ENCODE results near the gene SYCP2L.

SYCP2L gene

DNA sequence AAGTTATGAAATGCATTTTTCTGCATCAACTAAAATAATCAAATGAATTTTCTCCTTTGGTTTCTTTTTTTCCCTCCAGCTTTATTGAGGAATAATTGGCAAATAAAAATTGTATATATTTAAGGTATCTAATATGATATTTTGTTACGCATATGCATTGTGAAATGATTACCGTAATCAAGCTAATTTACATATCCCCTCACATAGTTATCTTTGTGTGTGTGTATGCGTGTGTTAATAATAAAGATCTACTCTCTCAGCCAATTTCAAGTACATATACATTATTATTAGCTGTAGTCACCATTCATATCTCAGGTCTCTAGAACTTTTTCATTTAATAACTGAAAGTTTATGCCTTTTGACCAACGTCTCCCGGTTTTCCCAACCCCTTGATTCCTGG lies 61.1 kb downstream of the SYCP2L start:
- Histone ChIP-seq H3K79me2 (ENCODE audit: control insufficient read depth, insufficient read depth, low read length) (no peaks in the 10 kb centered on the region), H3K4me1 (ENCODE audit: control insufficient read depth, low read depth, low read length) (no peaks in the 10 kb centered on the region), H3K4ac (ENCODE audit: low read depth, low read length) (no peak overlapping the region), H3K36me3 (ENCODE audit: control insufficient read depth, insufficient read depth, low read length) (no peaks in the 10 kb centered on the region), H2BK15ac (replicated peaks; ENCODE audit: low read depth) (no peak overlapping the region), H3K18ac (ENCODE audit: low read length) (no peak overlapping the region), H3K27me3 (ENCODE audit: insufficient read depth, low read length, poor library complexity) (no peaks in the 10 kb centered on the region), H3K9ac (ENCODE audit: low read length) (no peak overlapping the region), H3K4me2 (ENCODE audit: low read length) (no peak overlapping the region), H4K8ac (ENCODE audit: low read depth, low read length) (no peak overlapping the region), H2BK120ac (ENCODE audit: low read depth, low read length) (no peak overlapping the region), H3K27ac (ENCODE audit: low read depth, low read length) (no peak overlapping the region), H2BK5ac (ENCODE audit: low read length) (no peak overlapping the region), H2AK5ac (ENCODE audit: low read length) (no peak overlapping the region), H3K79me1 (ENCODE audit: low read length) (no peaks in the 10 kb centered on the region), H3K4me3 (ENCODE audit: low read length) (no peak overlapping the region), H3K56ac (ENCODE audit: low read length) (no peak overlapping the region), H4K5ac (ENCODE audit: low read length) (no peak overlapping the region), H3K23ac (ENCODE audit: low read length) (no peak overlapping the region)
- no CpG with 5 or more reads among the region's 5 CpGs for WGBS (ENCODE audit: extremely low coverage, insufficient coverage, low lambda C conversion rate)
- DNase-seq = no peak

DNA sequence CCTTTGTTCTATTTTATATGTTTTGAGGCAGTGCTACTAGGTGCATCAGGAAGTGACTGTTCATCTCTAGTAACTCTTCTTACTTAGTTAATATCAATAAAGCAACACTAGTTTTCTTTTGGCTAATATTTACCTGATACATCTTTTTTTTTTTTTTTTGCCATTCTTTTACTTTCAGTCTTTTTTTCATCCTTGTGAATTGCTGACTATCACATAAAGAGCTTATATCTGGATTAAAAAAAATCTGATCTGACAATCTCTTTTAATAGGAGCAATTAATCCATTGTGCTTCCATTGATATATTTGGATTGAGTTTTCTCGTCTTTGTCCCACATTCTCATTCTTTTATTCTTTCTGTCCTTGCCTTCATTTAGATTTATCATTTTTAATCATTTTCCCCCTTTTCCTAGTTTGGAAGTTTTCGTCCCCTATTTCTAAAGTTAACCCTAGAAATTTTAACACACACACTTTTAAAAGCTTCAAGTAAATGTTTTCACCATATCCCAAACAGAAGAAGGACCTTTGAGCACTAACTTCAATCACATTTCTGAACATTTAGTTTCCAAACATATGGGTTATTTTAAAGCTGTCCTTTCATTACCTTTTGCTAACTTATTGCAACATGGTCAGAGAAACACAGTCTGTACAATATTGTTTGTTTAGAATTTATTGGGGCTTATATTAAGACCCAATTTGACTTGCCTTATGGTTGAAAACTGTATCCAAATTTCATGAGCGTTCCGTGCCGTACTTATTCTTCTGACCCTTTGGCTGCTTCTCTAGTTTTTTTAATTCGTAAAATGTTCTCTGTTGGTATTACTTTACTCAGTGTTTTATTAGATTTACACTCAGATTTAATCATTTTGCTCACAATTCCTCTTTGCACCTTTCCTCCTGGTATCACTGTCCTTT lies 63.0 kb downstream of the SYCP2L start:
- Histone ChIP-seq H2AK5ac (ENCODE audit: low read length) (no peak overlapping the region), H3K9ac (ENCODE audit: low read length) (no peak overlapping the region), H3K79me1 (ENCODE audit: low read length) (no peaks in the 10 kb centered on the region), H3K79me2 (ENCODE audit: control insufficient read depth, insufficient read depth, low read length) (no peaks in the 10 kb centered on the region), H3K27me3 (ENCODE audit: insufficient read depth, low read length, poor library complexity) (no peaks in the 10 kb centered on the region), H4K5ac (ENCODE audit: low read length) (no peak overlapping the region), H3K23ac (ENCODE audit: low read length) (no peak overlapping the region), H3K56ac (ENCODE audit: low read length) (no peak overlapping the region), H3K27ac (ENCODE audit: low read depth, low read length) (no peak overlapping the region), H3K4ac (ENCODE audit: low read depth, low read length) (no peak overlapping the region), H2BK15ac (replicated peaks; ENCODE audit: low read depth) (no peak overlapping the region), H2BK120ac (ENCODE audit: low read depth, low read length) (no peak overlapping the region), H4K8ac (ENCODE audit: low read depth, low read length) (no peak overlapping the region), H2BK5ac (ENCODE audit: low read length) (no peak overlapping the region), H3K18ac (ENCODE audit: low read length) (no peak overlapping the region), H3K4me2 (ENCODE audit: low read length) (no peak overlapping the region), H3K4me3 (ENCODE audit: low read length) (no peak overlapping the region), H3K4me1 (ENCODE audit: control insufficient read depth, low read depth, low read length) (no peaks in the 10 kb centered on the region), H3K36me3 (ENCODE audit: control insufficient read depth, insufficient read depth, low read length) (no peaks in the 10 kb centered on the region)
- DNase-seq = no peak
- no CpG with 5 or more reads among the region's 6 CpGs for WGBS (ENCODE audit: extremely low coverage, insufficient coverage, low lambda C conversion rate)

DNA sequence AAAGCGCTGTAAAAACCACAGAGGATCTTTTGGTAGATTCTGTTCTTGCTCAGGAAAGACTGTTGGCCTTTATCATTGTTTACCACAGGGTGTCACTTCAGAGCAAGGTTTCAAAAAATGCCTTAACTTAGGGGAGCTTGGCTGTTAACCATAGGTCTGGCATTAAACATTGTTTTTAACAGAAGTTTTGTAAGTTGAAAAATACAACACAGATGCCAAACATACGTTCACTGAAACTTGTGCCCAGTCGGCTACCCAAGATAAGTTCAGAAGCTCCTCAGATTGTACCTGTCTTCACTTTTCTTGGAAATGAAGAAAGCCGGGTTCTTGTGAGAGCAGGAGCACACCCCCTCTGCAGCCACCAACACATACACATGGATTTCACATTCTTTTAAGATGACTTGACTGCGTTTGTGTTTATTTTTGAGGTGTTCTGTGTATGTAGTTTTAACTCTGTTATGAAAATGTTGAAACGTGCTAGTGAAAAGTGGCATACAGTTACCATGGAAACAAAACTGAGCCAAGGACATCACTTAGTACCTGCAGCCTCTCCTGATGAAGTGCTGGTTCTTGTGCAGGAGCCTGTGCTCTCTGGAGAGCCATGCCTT lies 64.9 kb downstream of the SYCP2L start:
- H3K36me3 ChIP-seq (ENCODE audit: control insufficient read depth, insufficient read depth, low read length) = no peaks in the 10 kb centered on the region
- no peak overlapping the region for H3K56ac ChIP-seq (ENCODE audit: low read length)
- no peak overlapping the region for H3K27ac ChIP-seq (ENCODE audit: low read depth, low read length)
- WGBS (ENCODE audit: extremely low coverage, insufficient coverage, low lambda C conversion rate) = no CpG with 5 or more reads among the region's 6 CpGs
- no peak overlapping the region for H4K5ac ChIP-seq (ENCODE audit: low read length)
- H3K4me3 ChIP-seq (ENCODE audit: low read length) = no peak overlapping the region
- no peak overlapping the region for H2BK5ac ChIP-seq (ENCODE audit: low read length)
- H2BK15ac ChIP-seq (replicated peaks; ENCODE audit: low read depth) = no peak overlapping the region
- H4K8ac ChIP-seq (ENCODE audit: low read depth, low read length) = no peak overlapping the region
- no peaks in the 10 kb centered on the region for H3K4me1 ChIP-seq (ENCODE audit: control insufficient read depth, low read depth, low read length)
- H3K4me2 ChIP-seq (ENCODE audit: low read length) = no peak overlapping the region
- no peak overlapping the region for H3K18ac ChIP-seq (ENCODE audit: low read length)
- no peak overlapping the region for H3K9ac ChIP-seq (ENCODE audit: low read length)
- DNase-seq = peak; percentile 54
- no peaks in the 10 kb centered on the region for H3K79me2 ChIP-seq (ENCODE audit: control insufficient read depth, insufficient read depth, low read length)
- no peak overlapping the region for H3K23ac ChIP-seq (ENCODE audit: low read length)
- H2AK5ac ChIP-seq (ENCODE audit: low read length) = no peak overlapping the region
- H3K27me3 ChIP-seq (ENCODE audit: insufficient read depth, low read length, poor library complexity) = no peaks in the 10 kb centered on the region
- no peak overlapping the region for H2BK120ac ChIP-seq (ENCODE audit: low read depth, low read length)
- H3K4ac ChIP-seq (ENCODE audit: low read depth, low read length) = no peak overlapping the region
- no peaks in the 10 kb centered on the region for H3K79me1 ChIP-seq (ENCODE audit: low read length)

GRCh38 chr6:10954590-10955010 lies 67.7 kb downstream of the SYCP2L start:
- no peak overlapping the region for H2BK120ac ChIP-seq (ENCODE audit: low read depth, low read length)
- no peak overlapping the region for H2BK15ac ChIP-seq (replicated peaks; ENCODE audit: low read depth)

GRCh38 chr6:10956776-10957175 lies 69.9 kb downstream of the SYCP2L start:
- Histone ChIP-seq H4K5ac (ENCODE audit: low read length) (no peak overlapping the region), H3K9ac (ENCODE audit: low read length) (no peak overlapping the region), H3K27ac (ENCODE audit: low read depth, low read length) (no peak overlapping the region), H2BK15ac (replicated peaks; ENCODE audit: low read depth) (no peak overlapping the region), H3K23ac (ENCODE audit: low read length) (no peak overlapping the region), H3K79me2 (ENCODE audit: control insufficient read depth, insufficient read depth, low read length) (no peaks in the 10 kb centered on the region), H3K56ac (ENCODE audit: low read length) (no peak overlapping the region), H3K36me3 (ENCODE audit: control insufficient read depth, insufficient read depth, low read length) (no peaks in the 10 kb centered on the region), H3K79me1 (ENCODE audit: low read length) (no peaks in the 10 kb centered on the region), H3K4me2 (ENCODE audit: low read length) (no peak overlapping the region), H2AK5ac (ENCODE audit: low read length) (no peak overlapping the region), H3K4me1 (ENCODE audit: control insufficient read depth, low read depth, low read length) (no peaks in the 10 kb centered on the region), H4K8ac (ENCODE audit: low read depth, low read length) (no peak overlapping the region), H3K27me3 (ENCODE audit: insufficient read depth, low read length, poor library complexity) (no peaks in the 10 kb centered on the region), H2BK5ac (ENCODE audit: low read length) (no peak overlapping the region), H3K4me3 (ENCODE audit: low read length) (no peak overlapping the region), H2BK120ac (ENCODE audit: low read depth, low read length) (no peak overlapping the region), H3K18ac (ENCODE audit: low read length) (no peak overlapping the region), H3K4ac (ENCODE audit: low read depth, low read length) (no peak overlapping the region)
- no peak for DNase-seq

More at GRCh38 chr6:10954590-10955010, 67.7 kb downstream of the SYCP2L start:
- H4K5ac ChIP-seq (ENCODE audit: low read length) = no peak overlapping the region
- no peak overlapping the region for H3K27ac ChIP-seq (ENCODE audit: low read depth, low read length)
- H2BK5ac ChIP-seq (ENCODE audit: low read length) = no peak overlapping the region
- DNase-seq = peak; percentile 91
- no CpG with 5 or more reads among the region's 15 CpGs for WGBS (ENCODE audit: extremely low coverage, insufficient coverage, low lambda C conversion rate)
- H3K27me3 ChIP-seq (ENCODE audit: insufficient read depth, low read length, poor library complexity) = no peaks in the 10 kb centered on the region
- no peak overlapping the region for H3K4me2 ChIP-seq (ENCODE audit: low read length)
- no peak overlapping the region for H3K23ac ChIP-seq (ENCODE audit: low read length)
- H4K8ac ChIP-seq (ENCODE audit: low read depth, low read length) = no peak overlapping the region
- H3K79me2 ChIP-seq (ENCODE audit: control insufficient read depth, insufficient read depth, low read length) = no peaks in the 10 kb centered on the region
- no peaks in the 10 kb centered on the region for H3K79me1 ChIP-seq (ENCODE audit: low read length)
- H2AK5ac ChIP-seq (ENCODE audit: low read length) = no peak overlapping the region
- H3K4ac ChIP-seq (ENCODE audit: low read depth, low read length) = no peak overlapping the region
- no peak overlapping the region for H3K18ac ChIP-seq (ENCODE audit: low read length)
- no peaks in the 10 kb centered on the region for H3K36me3 ChIP-seq (ENCODE audit: control insufficient read depth, insufficient read depth, low read length)
- H3K56ac ChIP-seq (ENCODE audit: low read length) = no peak overlapping the region
- H3K9ac ChIP-seq (ENCODE audit: low read length) = no peak overlapping the region
- H3K4me3 ChIP-seq (ENCODE audit: low read length) = no peak overlapping the region
- H3K4me1 ChIP-seq (ENCODE audit: control insufficient read depth, low read depth, low read length) = no peaks in the 10 kb centered on the region

Data from mesendoderm (in vitro differentiated cells).